CD14-positive monocyte (primary cell): ENCODE results near the gene PTPRN2. TPM values are rescaled to one million over a fixed set of nuclear protein-coding genes. Genes with fewer than 3 reads are reported as not detected.

Experiments
- DNase-seq, 3 donors: peaks; one replicate each; pipeline ENCODE4 v3.0.0-alpha.2; 2011 to 2022
- H2AFZ ChIP-seq: 2 replicates; pipeline ENCODE4 v1.6.0; 2012; ENCODE audit warnings: mild to moderate bottlenecking, low read depth, low read length, inconsistent platforms; ENCODE audit not compliant: insufficient read depth, poor library complexity, severe bottlenecking
- H3K27ac ChIP-seq, 2 donors: 1 replicate in 1 of 2; 2 replicates in 1 of 2; pipeline ENCODE4 v1.5.1; 2012 to 2013; ENCODE audit warnings: low read length in 2 of 2, control low read depth in 1 of 2, inconsistent platforms in 1 of 2, low read depth in 1 of 2, mild to moderate bottlenecking in 1 of 2
- H3K27me3 ChIP-seq, 2 donors: one replicate each; pipeline versions ENCODE4 v1.6.0 to v1.6.1; 2011 to 2013; ENCODE audit warnings: low read length in 2 of 2; ENCODE audit not compliant: control insufficient read depth in 2 of 2, insufficient read depth in 2 of 2
- H3K36me3 ChIP-seq, 2 donors: replicated peaks in 1 of 2; 1 replicate in 1 of 2; 2 replicates in 1 of 2; pipeline versions ENCODE4 v1.5.1 to v1.6.1; 2012 to 2013; ENCODE audit warnings: low read length in 2 of 2, control low read depth in 1 of 2, inconsistent platforms in 1 of 2, mild to moderate bottlenecking in 1 of 2; ENCODE audit not compliant: insufficient read depth in 2 of 2, control insufficient read depth in 1 of 2
- H3K4me1 ChIP-seq, 2 donors: 1 replicate in 1 of 2; 2 replicates in 1 of 2; pipeline versions ENCODE4 v1.5.1 to v1.6.1; 2012 to 2013; ENCODE audit warnings: low read length in 2 of 2, control low read depth in 1 of 2, inconsistent platforms in 1 of 2, mild to moderate bottlenecking in 1 of 2, moderate library complexity in 1 of 2; ENCODE audit not compliant: insufficient read depth in 2 of 2, control insufficient read depth in 1 of 2
- H3K4me2 ChIP-seq: replicated peaks from 2 replicates; pipeline ENCODE3; 2012; ENCODE audit warnings: low read length, moderate library complexity, mild to moderate bottlenecking; ENCODE audit not compliant: poor library complexity, severe bottlenecking; ENCODE audit errors: extremely low read depth
- H3K4me3 ChIP-seq, 3 experiments: fragments of 200-600 bp in 1 of 3; sonication (generic) in 1 of 3; replicated peaks in 1 of 3; 1 replicate in 2 of 3; 2 replicates in 1 of 3; pipeline ENCODE4 v1.5.1; 2011 to 2013; ENCODE audit warnings: low read length in 3 of 3, mild to moderate bottlenecking in 3 of 3, control low read depth in 2 of 3, low read depth in 2 of 3, inconsistent platforms in 1 of 3, moderate library complexity in 1 of 3
- H3K79me2 ChIP-seq: 2 replicates; pipeline ENCODE4 v1.6.0; 2012; ENCODE audit warnings: mild to moderate bottlenecking, control low read depth, inconsistent platforms, low read length, moderate library complexity; ENCODE audit not compliant: insufficient read depth
- H3K9ac ChIP-seq: 2 replicates; pipeline ENCODE4 v1.6.0; 2017; ENCODE audit warnings: low read length, mild to moderate bottlenecking; ENCODE audit not compliant: insufficient read depth, poor library complexity, severe bottlenecking
- H3K9me3 ChIP-seq, 2 donors: replicated peaks in 1 of 2; 1 replicate in 1 of 2; 2 replicates in 1 of 2; pipeline versions ENCODE4 v1.5.1 to v1.6.1; 2012 to 2013; ENCODE audit warnings: low read length in 2 of 2, control low read depth in 1 of 2; ENCODE audit not compliant: control insufficient read depth in 1 of 2, insufficient read depth in 1 of 2
- H4K20me1 ChIP-seq: 2 replicates; pipeline ENCODE4 v1.6.0; 2012; ENCODE audit warnings: mild to moderate bottlenecking, low read length, control low read depth, moderate library complexity; ENCODE audit not compliant: insufficient read depth
- H3K27ac Mint-ChIP-seq, 7 donors: one replicate each; pipeline ENCODE4 v1.8.0; 2020; ENCODE audit warnings: mild to moderate bottlenecking in 7 of 7, mixed read lengths in 7 of 7, moderate library complexity in 6 of 7, inconsistent platforms in 2 of 7
- H3K27me3 Mint-ChIP-seq, 3 donors: one replicate each; pipeline ENCODE4 v1.8.0; 2021 to 2022; ENCODE audit warnings: low read depth in 3 of 3, mild to moderate bottlenecking in 3 of 3, mixed read lengths in 3 of 3, moderate library complexity in 3 of 3, inconsistent platforms in 1 of 3
- H3K36me3 Mint-ChIP-seq, 2 donors: one replicate each; pipeline ENCODE4 v1.8.0; 2020; ENCODE audit warnings: mixed read lengths in 2 of 2, inconsistent platforms in 1 of 2, mild to moderate bottlenecking in 1 of 2
- H3K4me1 Mint-ChIP-seq: one replicate; pipeline ENCODE4 v1.8.0; 2020; ENCODE audit warnings: mild to moderate bottlenecking, mixed read lengths
- H3K4me3 Mint-ChIP-seq, 2 donors: one replicate each; pipeline ENCODE4 v1.8.0; 2020; ENCODE audit warnings: mild to moderate bottlenecking in 2 of 2, mixed read lengths in 2 of 2, moderate library complexity in 1 of 2
- H3K9me3 Mint-ChIP-seq, 7 donors: one replicate each; pipeline ENCODE4 v1.8.0; 2020 to 2022; ENCODE audit warnings: mixed read lengths in 7 of 7, mild to moderate bottlenecking in 6 of 7, moderate library complexity in 6 of 7, inconsistent platforms in 2 of 7
- WGBS: methylation state at CpG from one replicate; pipeline ENCODE4 v1.1.5; 2013; ENCODE audit warnings: missing lambda C conversion rate; ENCODE audit not compliant: insufficient coverage; 5-methylcytosine and 5-hydroxymethylcytosine counted together
- intact Hi-C, 2 donors: fragments of 100-400 bp; cut with micrococcal nuclease; formaldehyde crosslinking; loops; one replicate each; pipeline versions ENCODE4 v1.15.0 to v1.15.1; 2023
- polyA plus RNA-seq, 3 donors: library from polyadenylated mRNA; depleted of rRNA in 1 of 3; unstranded in 2 of 3; stranded (reverse) in 1 of 3; fragments of 300-500 nt in 2 of 3; fragments of >200 nt in 1 of 3; fragmentation: Illumina TruSeq in 2 of 3; gene quantifications; 1 replicate in 2 of 3; 2 replicates in 1 of 3; pipeline ENCODE4 v1.2.3, GENCODE V29; 2012 to 2021
- TF ChIP-seq, protein P1 (sequence below): fragments of 200-600 bp; IDR thresholded peaks from one replicate; pipeline ENCODE4 v1.8.0; 2022; ENCODE audit warnings: antibody characterized with exemption, mild to moderate bottlenecking

PTPRN2 gene
- polyA plus RNA-seq, 3 donors, result 0.25 to 1.4 (median 0.97) TPM

DNA sequence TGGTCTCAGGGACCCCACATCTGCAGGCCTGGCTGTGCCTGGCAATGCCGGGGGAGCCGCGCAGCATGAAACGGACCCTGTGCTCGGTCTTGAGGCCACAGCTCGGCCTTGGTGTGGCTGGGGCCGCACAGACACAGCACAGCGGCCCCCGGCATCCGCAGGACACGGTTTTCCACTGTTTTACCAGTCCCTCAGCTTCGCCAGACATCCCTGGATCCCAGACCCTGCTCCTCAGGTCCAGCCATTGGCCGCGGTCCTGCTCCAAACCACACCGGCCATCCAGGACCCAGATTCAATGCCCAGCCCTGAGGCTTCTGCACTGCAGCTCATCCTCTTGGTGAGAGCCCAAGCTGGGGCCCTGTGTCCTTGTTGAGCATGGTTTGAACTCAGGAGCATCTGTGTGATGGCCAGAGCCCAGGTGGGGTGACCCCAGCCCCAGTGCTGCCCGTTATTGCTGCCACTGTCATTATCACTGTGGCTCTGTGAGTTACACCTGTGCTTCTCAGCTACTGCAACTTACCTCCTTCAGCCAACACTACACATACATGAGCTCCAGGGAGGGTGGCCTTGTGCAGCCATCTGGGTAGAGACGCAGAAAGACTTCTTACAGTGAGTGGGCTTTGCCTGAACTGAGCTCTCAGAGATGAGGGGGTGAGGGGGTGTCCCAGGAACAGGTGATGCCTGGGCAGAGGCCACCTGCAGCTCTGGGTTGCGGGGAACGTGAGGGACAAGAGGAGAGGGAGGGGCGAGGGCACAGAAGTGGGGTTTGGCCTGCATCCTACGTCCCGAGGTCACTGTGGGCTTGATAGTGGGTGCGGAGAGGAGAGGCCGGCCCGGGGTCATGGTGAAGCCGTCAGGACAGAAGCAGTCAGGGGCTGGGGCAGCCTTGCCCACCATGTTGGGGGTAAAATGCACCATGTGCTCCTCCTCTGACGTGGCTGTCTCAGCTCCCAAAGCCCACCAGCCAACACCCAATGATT lies 567.6 kb downstream of the PTPRN2 start:
- no peak overlapping the region for H3K4me2 ChIP-seq
- TF ChIP-seq, protein P1, sequence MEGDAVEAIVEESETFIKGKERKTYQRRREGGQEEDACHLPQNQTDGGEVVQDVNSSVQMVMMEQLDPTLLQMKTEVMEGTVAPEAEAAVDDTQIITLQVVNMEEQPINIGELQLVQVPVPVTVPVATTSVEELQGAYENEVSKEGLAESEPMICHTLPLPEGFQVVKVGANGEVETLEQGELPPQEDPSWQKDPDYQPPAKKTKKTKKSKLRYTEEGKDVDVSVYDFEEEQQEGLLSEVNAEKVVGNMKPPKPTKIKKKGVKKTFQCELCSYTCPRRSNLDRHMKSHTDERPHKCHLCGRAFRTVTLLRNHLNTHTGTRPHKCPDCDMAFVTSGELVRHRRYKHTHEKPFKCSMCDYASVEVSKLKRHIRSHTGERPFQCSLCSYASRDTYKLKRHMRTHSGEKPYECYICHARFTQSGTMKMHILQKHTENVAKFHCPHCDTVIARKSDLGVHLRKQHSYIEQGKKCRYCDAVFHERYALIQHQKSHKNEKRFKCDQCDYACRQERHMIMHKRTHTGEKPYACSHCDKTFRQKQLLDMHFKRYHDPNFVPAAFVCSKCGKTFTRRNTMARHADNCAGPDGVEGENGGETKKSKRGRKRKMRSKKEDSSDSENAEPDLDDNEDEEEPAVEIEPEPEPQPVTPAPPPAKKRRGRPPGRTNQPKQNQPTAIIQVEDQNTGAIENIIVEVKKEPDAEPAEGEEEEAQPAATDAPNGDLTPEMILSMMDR, result no peak
- Mint-ChIP-seq H3K36me3 (no peaks in the 10 kb centered on the region), H3K9me3 (peaks cover 0 to 7% (median 0%) of the 10 kb centered on the region in 7 donors), H3K4me3 (no peak overlapping the region), H3K27me3 (peaks cover 0 to 2% (median 1%) of the 10 kb centered on the region in 3 donors), H3K27ac (no peak overlapping the region), H3K4me1 (peaks cover 9% of the 10 kb centered on the region)
- H3K4me3 ChIP-seq, result no peak overlapping the region
- no peaks in the 10 kb centered on the region for H3K36me3 ChIP-seq
- no peak overlapping the region for H2AFZ ChIP-seq
- no peaks in the 10 kb centered on the region for H3K9me3 ChIP-seq
- H3K27me3 ChIP-seq, result no peaks in the 10 kb centered on the region
- H3K79me2 ChIP-seq, result no peaks in the 10 kb centered on the region
- no peaks in the 10 kb centered on the region for H4K20me1 ChIP-seq
- DNase-seq, result no peak
- intact Hi-C loops, result no loop called here
- no peak overlapping the region for H3K27ac ChIP-seq
- no peak overlapping the region for H3K9ac ChIP-seq
- peaks cover 15 to 19% of the 10 kb centered on the region in 2 donors for H3K4me1 ChIP-seq
- 97% methylated on average over 19 of the region's 27 CpGs for WGBS

DNA sequence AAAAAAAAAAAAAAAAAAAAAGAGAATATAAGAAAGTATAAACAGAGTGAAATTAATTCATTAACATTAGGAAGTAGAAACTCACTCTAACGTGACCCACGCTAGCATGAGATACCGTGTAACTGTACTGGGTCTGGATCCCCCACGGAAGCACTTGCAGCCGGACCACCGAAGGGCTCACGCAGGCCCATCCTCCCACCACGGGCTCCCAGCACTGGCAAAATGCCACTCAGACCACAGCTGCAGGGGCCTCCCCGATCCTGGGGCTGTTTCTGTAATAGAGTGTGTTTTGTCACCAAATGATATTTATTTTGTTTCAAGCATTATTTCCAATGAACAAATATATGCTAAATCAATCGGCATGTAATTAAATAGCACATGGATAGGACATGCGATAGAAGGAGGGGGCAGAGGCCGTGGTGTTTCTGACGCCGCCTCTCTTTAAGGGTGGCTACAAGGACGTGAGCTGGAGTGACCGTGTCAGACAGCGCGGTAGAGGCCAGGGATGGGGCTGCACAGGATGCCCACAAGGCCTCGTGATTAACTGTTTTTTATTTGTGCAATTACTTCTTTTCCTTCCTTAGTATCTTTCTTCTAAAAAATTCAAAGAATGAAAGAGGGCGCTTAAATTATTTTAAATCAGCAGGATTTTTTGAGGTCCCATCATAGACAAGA lies 568.5 kb downstream of the PTPRN2 start:
- Mint-ChIP-seq H3K4me1 (peaks cover 9% of the 10 kb centered on the region), H3K27ac (no peak overlapping the region)
- TF ChIP-seq, protein P1, result no peak

More for the DNA sequence above, 568.5 kb downstream of the PTPRN2 start:
- no peak for DNase-seq
- no peaks in the 10 kb centered on the region for H3K36me3 Mint-ChIP-seq
- Histone ChIP-seq H2AFZ (no peak overlapping the region), H3K9ac (no peak overlapping the region), H3K27me3 (no peaks in the 10 kb centered on the region), H3K27ac (no peak overlapping the region), H3K4me1 (peaks cover 15 to 24% of the 10 kb centered on the region in 2 donors), H3K36me3 (no peaks in the 10 kb centered on the region), H3K4me2 (no peak overlapping the region), H4K20me1 (no peaks in the 10 kb centered on the region), H3K79me2 (no peaks in the 10 kb centered on the region), H3K9me3 (no peaks in the 10 kb centered on the region), H3K4me3 (no peak overlapping the region)
- intact Hi-C loops, result no loop called here
- H3K27me3 Mint-ChIP-seq, result peaks cover 0 to 2% (median 1%) of the 10 kb centered on the region in 3 donors
- 91% methylated on average over 15 of the region's 20 CpGs for WGBS
- peaks cover 0 to 7% (median 0%) of the 10 kb centered on the region in 7 donors for H3K9me3 Mint-ChIP-seq
- H3K4me3 Mint-ChIP-seq, result no peak overlapping the region
